NCI-H1436 treated with DMSO at 0.1 percent for 48 hours (cell line): ENCODE results near the gene LRWD1.

Experiments used
- DNase-seq: peaks from one replicate; lab custom pipeline; 2025; lab: John Stamatoyannopoulos, UW

Gene LRWD1

GRCh38 chr7:102464577-102465280 is at the start of gene LRWD1, which contains the start of gene ALKBH4:
Gene LRWD1, plus strand, starts transcription at chr7:102464984. Its CDS starts 97 bp downstream, at chr7:102465081.
Gene ALKBH4, minus strand, starts transcription at chr7:102464863. Its CDS starts 27 bp downstream, at chr7:102464836.
- peak; percentile 53 for DNase-seq

- DNase-seq, result no peak
These were observed 49.0 kb upstream of the LRWD1 start for GRCh38 chr7:102415685-102416225.

GRCh38 chr7:102416406-102416805 is 48.4 kb upstream of the LRWD1 start:
- DNase-seq, result no peak

- DNase-seq, result no peak
These were observed 47.7 kb upstream of the LRWD1 start for GRCh38 chr7:102417105-102417504.

- DNase-seq, result no peak
These were observed 46.2 kb upstream of the LRWD1 start for GRCh38 chr7:102418592-102418991.

- no peak for DNase-seq
These were observed 43.0 kb upstream of the LRWD1 start for GRCh38 chr7:102421706-102422240.

- no peak for DNase-seq
These were observed 40.6 kb upstream of the LRWD1 start for GRCh38 chr7:102424129-102424551.

GRCh38 chr7:102424787-102425218 is 40.0 kb upstream of the LRWD1 start:
- DNase-seq, result no peak

- no peak for DNase-seq
These were observed 39.0 kb upstream of the LRWD1 start for GRCh38 chr7:102425639-102426267.

- no peak for DNase-seq
These were observed 38.3 kb upstream of the LRWD1 start for GRCh38 chr7:102426268-102427018.

- DNase-seq, result no peak
These were observed 37.8 kb upstream of the LRWD1 start for GRCh38 chr7:102427019-102427405.

- DNase-seq, result no peak
These were observed 35.5 kb upstream of the LRWD1 start for GRCh38 chr7:102429141-102429899.

- no peak for DNase-seq
These were observed 33.0 kb upstream of the LRWD1 start for GRCh38 chr7:102431617-102432298.

GRCh38 chr7:102432442-102433218 is 32.2 kb upstream of the LRWD1 start:
- DNase-seq, result no peak

GRCh38 chr7:102433219-102434038 is 31.4 kb upstream of the LRWD1 start, which contains the start of gene ORAI2:
Gene ORAI2, plus strand, starts transcription at chr7:102433575. Its CDS starts 5,382 bp downstream, at chr7:102438957.
- DNase-seq, result no peak

GRCh38 chr7:102434039-102434486 is 30.7 kb upstream of the LRWD1 start:
- no peak for DNase-seq

- DNase-seq, result no peak
These were observed 28.7 kb upstream of the LRWD1 start for GRCh38 chr7:102436118-102436517.

- no peak for DNase-seq
These were observed 24.6 kb upstream of the LRWD1 start for GRCh38 chr7:102439963-102440795.
